Gastrocnemius medialis (tissue), 4 donors: ENCODE results near the gene ATF7IP2.

Source experiments
- CTCF ChIP-seq, 5 experiments: fragments of 450-650 bp in 3 of 5; fragments of 200-600 bp in 2 of 5; sonication (generic) in 2 of 5; IDR thresholded peaks in 4 of 5; conservative IDR thresholded peaks in 1 of 5; 1 replicate in 4 of 5; 2 replicates in 1 of 5; pipeline ENCODE4 v1.5.1; 2016 to 2019; ENCODE audit warnings: antibody characterized with exemption in 5 of 5, mild to moderate bottlenecking in 3 of 5, moderate library complexity in 3 of 5
- POLR2A ChIP-seq, 2 donors: fragments of 450-650 bp; IDR thresholded peaks; one replicate each; pipeline ENCODE4 v1.6.1; 2017; ENCODE audit warnings: antibody characterized with exemption in 2 of 2, mild to moderate bottlenecking in 2 of 2, moderate library complexity in 2 of 2

GRCh38 chr16:10480151-10480550, 94.3 kb downstream of the ATF7IP2 start:
- TF ChIP-seq CTCF (IDR thresholded peaks at IDR 0.05 in 4 of 5, conservative IDR thresholded peaks at IDR 0.05 in 1 of 5) (no peak), POLR2A (IDR thresholded peaks at IDR 0.05) (no peak)
